ENCODE results near the gene ADCY9. TPM values are rescaled to one million over a fixed set of nuclear protein-coding genes. Genes with fewer than 3 reads are reported as not detected.

Gene ADCY9
- polyA plus RNA-seq, 3 donors = 0.44 to 9.3 (median 0.67) TPM

GRCh38 chr16:3938471-3938842 is 177.8 kb downstream of the ADCY9 start:
- H3K27me3 Mint-ChIP-seq (ENCODE audit: low read depth in 3 of 3) = peaks cover 11 to 21% (median 12%) of the 10 kb centered on the region in 3 donors
- Histone ChIP-seq H3K4me1 (ENCODE audit: control insufficient read depth in 1 of 2, insufficient read depth in 2 of 2, low read length in 2 of 2) (peaks cover 8 to 11% of the 10 kb centered on the region in 2 donors), H3K4me2 (replicated peaks; ENCODE audit: extremely low read depth, low read length, poor library complexity, severe bottlenecking) (peak overlapping the region; percentile 72)

More at GRCh38 chr16:3938471-3938842, 177.8 kb downstream of the ADCY9 start:
- Histone ChIP-seq H3K27me3 (ENCODE audit: control insufficient read depth in 2 of 2, insufficient read depth in 2 of 2, low read length in 2 of 2) (peaks cover 0 to 7% of the 10 kb centered on the region in 2 donors), H3K27ac (ENCODE audit: low read depth in 1 of 2, low read length in 2 of 2) (no peak overlapping the region), H4K20me1 (ENCODE audit: insufficient read depth, low read length) (no peaks in the 10 kb centered on the region), H3K4me3 (replicated peaks in 1 of 3; ENCODE audit: low read depth in 2 of 3, low read length in 3 of 3) (peak overlapping the region in 2 of 3 experiments; percentile 35 to 53), H3K9ac (ENCODE audit: insufficient read depth, low read length, poor library complexity, severe bottlenecking) (no peak overlapping the region), H3K36me3 (replicated peaks in 1 of 2; ENCODE audit: control insufficient read depth in 1 of 2, insufficient read depth in 2 of 2, low read length in 2 of 2) (no peaks in the 10 kb centered on the region), H3K79me2 (ENCODE audit: insufficient read depth, low read length) (no peaks in the 10 kb centered on the region), H3K9me3 (replicated peaks in 1 of 2; ENCODE audit: control insufficient read depth in 1 of 2, insufficient read depth in 1 of 2, low read length in 2 of 2) (no peaks in the 10 kb centered on the region), H2AFZ (ENCODE audit: insufficient read depth, low read depth, low read length, poor library complexity, severe bottlenecking) (peak overlapping the region; percentile 79)
- peaks cover 0 to 7% (median 4%) of the 10 kb centered on the region in 7 donors for H3K9me3 Mint-ChIP-seq
- DNase-seq = no peak
- intact Hi-C loops (cut with micrococcal nuclease) = loop anchor here in 1 of 2 donors (5.0 to 10.0 kb wide), 2 partner anchors 176 to 394 kb away; partner anchors contain the start of gene ADCY9
- TF ChIP-seq CTCF (IDR thresholded peaks at IDR 0.05) = no peak
- peak overlapping the region; percentile 63 to 74 for H3K4me3 Mint-ChIP-seq
- H3K4me1 Mint-ChIP-seq = peaks cover 6% of the 10 kb centered on the region
- 60% methylated on average over 17 of the region's 19 CpGs for WGBS (ENCODE audit: insufficient coverage)
- H3K27ac Mint-ChIP-seq = peak overlapping the region in 1 of 7 donors; percentile 57
- no peaks in the 10 kb centered on the region for H3K36me3 Mint-ChIP-seq

Measured in CD14-positive monocyte (primary cell).